H1 (cell line): ENCODE results near the gene ACBD6. TPM values are rescaled to one million over a fixed set of nuclear protein-coding genes. Genes with fewer than 3 reads are reported as not detected.

Experiments
- CBX5 ChIP-seq: fragments of 300-800, 300-1000 bp; sonication (generic); IDR thresholded peaks from 2 replicates; pipeline ENCODE4 v1.7.1; 2016; ENCODE audit warnings: antibody characterized with exemption, low read length, low read depth
- EGR1 ChIP-seq: IDR thresholded peaks from 2 replicates; pipeline ENCODE4 v1.6.1; 2011; ENCODE audit warnings: low read depth, low read length, borderline replicate concordance
- HDAC2 ChIP-seq, 2 experiments: fragments of 300-600 bp in 1 of 2; sonication (generic) in 1 of 2; IDR thresholded peaks; 2 replicates each; pipeline ENCODE4 v1.6.1; 2011 to 2012; ENCODE audit warnings: low read depth in 2 of 2, low read length in 2 of 2, mild to moderate bottlenecking in 2 of 2, moderate library complexity in 2 of 2, borderline replicate concordance in 1 of 2, inconsistent platforms in 1 of 2
- KDM1A ChIP-seq: fragments of 200-600, 300-600 bp; sonication (generic); IDR thresholded peaks from 2 replicates; pipeline ENCODE4 v1.7.1; 2016; ENCODE audit warnings: mild to moderate bottlenecking, low read length, borderline replicate concordance
- POLR2AphosphoS5 ChIP-seq: IDR thresholded peaks from 2 replicates; pipeline ENCODE4 v1.6.1; 2011; ENCODE audit warnings: low read depth, low read length
- RFX5 ChIP-seq: IDR thresholded peaks from 2 replicates; pipeline ENCODE4 v1.6.1; 2011; ENCODE audit warnings: low read depth, low read length, improper control_type of control experiment, borderline replicate concordance
- TBP ChIP-seq: IDR thresholded peaks from 2 replicates; pipeline ENCODE4 v1.6.1; 2011; ENCODE audit warnings: low read depth, low read length, improper control_type of control experiment
- YY1 ChIP-seq: IDR thresholded peaks from 2 replicates; pipeline ENCODE4 v1.6.1; 2011; ENCODE audit warnings: low read depth, mild to moderate bottlenecking, low read length
- polyA plus RNA-seq, 7 experiments: library from polyadenylated mRNA; depleted of rRNA in 3 of 7; stranded (reverse) in 5 of 7; unstranded in 2 of 7; fragments of >200 nt in 5 of 7; fragments of 200-250 nt in 2 of 7; gene quantifications; 1 replicate in 5 of 7; 2 replicates in 1 of 7; 4 replicates in 1 of 7; pipeline versions ENCODE4 v1.2.1 to v1.2.3, GENCODE V29; 2011 to 2013; ENCODE audit warnings: missing spikeins in 2 of 7, mixed read lengths in 2 of 7
- total RNA-seq: library from RNA; stranded (reverse); fragmentation: NEBNext Ultra II Directional; extraction: Animal tissue kit (Norgen Biotek cat#: 25700); gene quantifications from 2 replicates; pipeline ENCODE4 v1.2.1, GENCODE V29; 2021

The ACBD6 gene
- total and polyA plus RNA-seq, 2 of the 8 experiments (the other 6 are each of a cell fraction or from before 2014, with no cell fraction given): 52.0 to 67.7 TPM

DNA sequence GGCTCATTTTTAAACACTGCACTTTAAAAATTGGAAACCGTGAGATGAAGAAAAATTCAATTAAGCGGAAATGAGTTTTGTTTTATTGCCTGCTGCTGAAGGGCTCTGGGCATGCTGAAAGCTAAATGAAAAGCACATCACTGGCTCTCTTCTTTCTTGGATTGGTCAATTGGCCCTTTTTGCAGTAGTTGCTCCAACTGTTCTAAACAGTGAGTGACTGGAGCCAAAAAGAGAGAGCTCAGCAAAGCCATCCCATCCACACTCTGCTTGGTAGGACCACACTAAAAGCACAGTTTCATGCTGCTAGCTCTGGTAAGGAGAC is 224.2 kb downstream of the ACBD6 start (continued):
- no peak for TF ChIP-seq YY1
- TF ChIP-seq TBP: no peak
- no peak for TF ChIP-seq CBX5
- no peak for TF ChIP-seq POLR2AphosphoS5
- TF ChIP-seq KDM1A: no peak
- TF ChIP-seq EGR1: no peak
- no peak for TF ChIP-seq RFX5
- TF ChIP-seq HDAC2 (IDR thresholded peaks at IDR 0.05; ENCODE audit: borderline replicate concordance in 1 of 2, low read depth in 2 of 2, low read length in 2 of 2): no peak
